ENCODE data around the gene STAT1.

STAT1 gene

GRCh38 chr2:191031256-191031655, 17.3 kb upstream of the STAT1 start:
- no peak for DNase-seq (ENCODE audit: low spot score)

- DNase-seq (ENCODE audit: low spot score): peak; percentile 34
Measured at GRCh38 chr2:191030521-191031154, 16.7 kb upstream of the STAT1 start.

GRCh38 chr2:191029280-191029950, 15.4 kb upstream of the STAT1 start:
- DNase-seq (ENCODE audit: low spot score): no peak

GRCh38 chr2:191026377-191026776, 12.4 kb upstream of the STAT1 start:
- DNase-seq (ENCODE audit: low spot score): no peak

- DNase-seq (ENCODE audit: low spot score): no peak
Measured at GRCh38 chr2:191025135-191025534, 11.2 kb upstream of the STAT1 start.

- DNase-seq (ENCODE audit: low spot score): no peak
Measured at GRCh38 chr2:191023235-191023679, 9.3 kb upstream of the STAT1 start.

- peak; percentile 61 for DNase-seq (ENCODE audit: low spot score)
Measured at GRCh38 chr2:191020742-191021381, 6.9 kb upstream of the STAT1 start.

- DNase-seq (ENCODE audit: low spot score): peak; percentile 98
Measured at GRCh38 chr2:191020221-191020741, 6.3 kb upstream of the STAT1 start.

- no peak for DNase-seq (ENCODE audit: low spot score)
Measured at GRCh38 chr2:191019376-191019775, 5.4 kb upstream of the STAT1 start.

GRCh38 chr2:191018643-191019119, 4.7 kb upstream of the STAT1 start:
- DNase-seq (ENCODE audit: low spot score): no peak

- DNase-seq (ENCODE audit: low spot score): no peak
Measured at GRCh38 chr2:191018048-191018447, 4.1 kb upstream of the STAT1 start.

GRCh38 chr2:191015831-191016230, 1.9 kb upstream of the STAT1 start:
- no peak for DNase-seq (ENCODE audit: low spot score)

- DNase-seq (ENCODE audit: low spot score): no peak
Measured at GRCh38 chr2:191015239-191015638, 1.3 kb upstream of the STAT1 start.

- no peak for DNase-seq (ENCODE audit: low spot score)
Measured at GRCh38 chr2:191014653-191015020, 666 bp upstream of the STAT1 start.

GRCh38 chr2:191013682-191013931, 364 bp downstream of the STAT1 start:
- no peak for DNase-seq (ENCODE audit: low spot score)

GRCh38 chr2:191012845-191013681, 908 bp downstream of the STAT1 start:
- peak; percentile 30 for DNase-seq (ENCODE audit: low spot score)

GRCh38 chr2:191012346-191012745, 1.6 kb downstream of the STAT1 start:
- DNase-seq (ENCODE audit: low spot score): no peak

GRCh38 chr2:191010887-191011885, 2.8 kb downstream of the STAT1 start:
- DNase-seq (ENCODE audit: low spot score): no peak

GRCh38 chr2:191009541-191010374, 4.2 kb downstream of the STAT1 start:
- peak; percentile 27 for DNase-seq (ENCODE audit: low spot score)

GRCh38 chr2:191008286-191008685, 5.7 kb downstream of the STAT1 start:
- DNase-seq (ENCODE audit: low spot score): no peak
